ENCODE measurements around the gene USP48. TPM values are rescaled to one million over a fixed set of nuclear protein-coding genes. Genes with fewer than 3 reads are reported as not detected.

The USP48 gene
- polyA plus RNA-seq, 1 experiment, result 43.6 TPM

- ChIA-PET POLR2A (no interaction called here), CTCF (no interaction called here)
- Histone ChIP-seq H3K27ac (ENCODE audit: low read depth, low read length) (no peak overlapping the region), H3K9me3 (ENCODE audit: control insufficient read depth, insufficient read depth, low read length) (no peaks in the 10 kb centered on the region), H3K4me3 (ENCODE audit: low read depth, low read length) (no peak overlapping the region), H3K27me3 (ENCODE audit: control insufficient read depth, insufficient read depth, low read length) (no peaks in the 10 kb centered on the region)
- no peak for DNase-seq (ENCODE audit: low read depth, low spot score)
- TF ChIP-seq CTCF (IDR thresholded peaks at IDR 0.05; ENCODE audit: low read depth, low read length), result no peak
These were observed 76.7 kb downstream of the USP48 start for GRCh38 chr1:21706151-21706835.

DNA sequence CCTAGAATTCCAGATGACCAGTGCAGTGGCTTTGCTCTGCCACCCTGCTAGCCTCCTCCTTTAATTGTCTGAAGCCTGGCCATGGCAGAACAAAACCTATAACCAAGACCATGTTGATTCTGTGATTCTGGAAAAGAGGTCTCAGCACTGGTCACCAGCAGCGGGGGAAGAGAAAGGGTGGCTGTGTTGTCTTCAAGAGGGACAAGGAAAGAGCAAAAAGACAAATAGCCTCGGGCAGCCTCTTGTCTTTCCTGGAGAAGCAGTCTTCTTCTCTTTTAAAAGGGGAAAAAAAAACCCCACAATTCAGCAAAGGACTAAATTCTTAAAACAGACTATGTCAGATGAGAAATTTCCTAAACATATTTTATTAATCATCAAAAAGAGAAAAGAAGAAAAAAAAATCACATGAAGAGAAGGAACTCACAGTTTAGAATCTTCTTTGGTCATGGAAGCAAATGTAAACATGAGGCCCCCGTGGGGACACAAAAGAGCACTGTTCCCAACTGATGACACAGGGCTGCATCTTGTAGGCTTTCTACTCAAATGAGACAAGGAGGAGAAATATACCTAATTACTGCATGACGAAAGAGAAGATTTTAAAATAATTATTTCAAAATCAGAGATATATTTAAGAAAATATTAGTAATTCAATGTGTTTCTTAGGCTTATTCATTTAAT is 77.5 kb downstream of the USP48 start:
- DNase-seq (ENCODE audit: low read depth, low spot score), result no peak
- Histone ChIP-seq H3K27ac (ENCODE audit: low read depth, low read length) (no peak overlapping the region), H3K9me3 (ENCODE audit: control insufficient read depth, insufficient read depth, low read length) (no peaks in the 10 kb centered on the region), H3K27me3 (ENCODE audit: control insufficient read depth, insufficient read depth, low read length) (no peaks in the 10 kb centered on the region), H3K4me3 (ENCODE audit: low read depth, low read length) (no peak overlapping the region)
- ChIA-PET CTCF (no interaction called here), POLR2A (no interaction called here)
- TF ChIP-seq CTCF (IDR thresholded peaks at IDR 0.05; ENCODE audit: low read depth, low read length), result no peak

DNA sequence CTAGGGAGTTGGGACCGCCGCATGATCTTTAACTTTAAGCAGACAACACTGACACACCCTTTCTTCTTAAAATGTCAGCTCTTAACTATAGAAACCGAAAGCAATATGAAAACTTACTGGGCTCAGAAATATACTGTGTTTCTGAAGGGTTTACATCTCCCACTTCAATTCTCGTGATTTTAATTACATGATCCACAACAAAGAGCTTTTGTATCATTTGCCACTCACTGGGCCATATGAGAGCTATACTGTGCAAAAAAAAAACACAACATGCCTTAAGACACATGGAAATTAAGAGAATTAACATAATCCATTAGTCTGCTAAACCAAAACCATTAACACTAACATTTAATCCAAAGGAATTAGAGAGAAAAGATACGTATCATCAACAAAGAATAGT is 78.8 kb downstream of the USP48 start:
- Histone ChIP-seq H3K4me3 (ENCODE audit: low read depth, low read length) (no peak overlapping the region), H3K27ac (ENCODE audit: low read depth, low read length) (no peak overlapping the region), H3K27me3 (ENCODE audit: control insufficient read depth, insufficient read depth, low read length) (no peaks in the 10 kb centered on the region), H3K9me3 (ENCODE audit: control insufficient read depth, insufficient read depth, low read length) (no peaks in the 10 kb centered on the region)
- DNase-seq (ENCODE audit: low read depth, low spot score), result no peak
- ChIA-PET CTCF (interaction anchor here (0.7 to 1.9 kb wide), 5 partner anchors 9 to 78 kb away, joined by 3 to 7 read pairs (median 5); no protein-coding TSS in a partner anchor), POLR2A (no interaction called here)
- TF ChIP-seq CTCF (IDR thresholded peaks at IDR 0.05; ENCODE audit: low read depth, low read length), result no peak

GRCh38 chr1:21703318-21703963 is 79.5 kb downstream of the USP48 start:
- ChIA-PET CTCF (interaction anchor here (0.7 to 1.9 kb wide), 7 partner anchors 9 to 239 kb away, joined by 3 to 7 read pairs (median 5); no protein-coding TSS in a partner anchor), POLR2A (interaction anchor here (0.6 kb wide), 1 partner anchor 29 kb away, joined by 3 read pairs; no protein-coding TSS in a partner anchor)
- no peaks in the 10 kb centered on the region for H3K9me3 ChIP-seq (ENCODE audit: control insufficient read depth, insufficient read depth, low read length)
- peak overlapping the region; percentile 42 for H3K27ac ChIP-seq (ENCODE audit: low read depth, low read length)
- no peak overlapping the region for H3K4me3 ChIP-seq (ENCODE audit: low read depth, low read length)
- H3K27me3 ChIP-seq (ENCODE audit: control insufficient read depth, insufficient read depth, low read length), result no peaks in the 10 kb centered on the region
- peak; percentile 57 for TF ChIP-seq CTCF (IDR thresholded peaks at IDR 0.05; ENCODE audit: low read depth, low read length)
- DNase-seq (ENCODE audit: low read depth, low spot score), result peak; percentile 21

DNA sequence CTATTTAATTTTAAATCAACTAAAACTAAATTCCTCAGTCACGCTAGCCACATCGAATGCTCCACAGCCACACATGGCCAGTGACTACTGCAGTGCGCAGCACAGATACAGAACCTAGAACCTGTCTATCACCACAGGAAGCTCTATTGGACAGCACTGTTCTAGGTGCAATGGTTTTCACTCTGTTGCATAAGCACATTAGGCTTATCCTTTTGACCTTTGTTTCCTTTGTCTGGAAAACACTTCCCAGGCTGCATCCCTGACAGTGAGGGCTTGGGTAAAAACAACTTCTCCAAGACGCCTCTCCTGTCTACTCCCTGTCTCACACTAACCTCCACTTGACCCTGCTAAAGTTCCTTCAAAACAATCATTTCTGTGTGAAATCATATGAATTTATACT is 80.2 kb downstream of the USP48 start:
- no peak for TF ChIP-seq CTCF (IDR thresholded peaks at IDR 0.05; ENCODE audit: low read depth, low read length)
- DNase-seq (ENCODE audit: low read depth, low spot score), result no peak
- CTCF ChIA-PET, result interaction anchor here (1.3 to 1.9 kb wide), 3 partner anchors 13 to 240 kb away, joined by 3 to 7 read pairs (median 7); no protein-coding TSS in a partner anchor
- no peaks in the 10 kb centered on the region for H3K9me3 ChIP-seq (ENCODE audit: control insufficient read depth, insufficient read depth, low read length)
- no peaks in the 10 kb centered on the region for H3K27me3 ChIP-seq (ENCODE audit: control insufficient read depth, insufficient read depth, low read length)
- H3K27ac ChIP-seq (ENCODE audit: low read depth, low read length), result no peak overlapping the region
- POLR2A ChIA-PET, result no interaction called here
- H3K4me3 ChIP-seq (ENCODE audit: low read depth, low read length), result no peak overlapping the region

Measured in AG04450 (cell line).